HepG2 (cell line): Measurements from ENCODE around the gene CTF1. TPM values are rescaled to one million over a fixed set of nuclear protein-coding genes. Genes with fewer than 3 reads are reported as not detected.

Experiments used
- ATF6 ChIP-seq: sonication (generic); formaldehyde crosslinking; conservative IDR thresholded peaks from 2 replicates; pipeline ENCODE4 v1.4.0; 2020; ENCODE audit warnings: missing genetic modification reagents
- HDAC6 ChIP-seq: fragments of 200-600 bp; sonication (generic); IDR thresholded peaks from 2 replicates; pipeline ENCODE4 v1.7.0; 2017; ENCODE audit warnings: mild to moderate bottlenecking, antibody characterized with exemption, low read length, low read depth
- PHF5A ChIP-seq: IDR thresholded peaks from one replicate; pipeline ENCODE4 v1.6.1; 2018; ENCODE audit warnings: low read depth, missing genetic modification reagents; ENCODE audit not compliant: unreplicated experiment
- PHF8 ChIP-seq: sonication (generic); formaldehyde crosslinking; IDR thresholded peaks from 2 replicates; pipeline ENCODE4 v1.5.0; 2020; ENCODE audit warnings: missing genetic modification reagents
- SRSF4 ChIP-seq: fragments of 200-400 bp; formaldehyde crosslinking; IDR thresholded peaks from one replicate; pipeline ENCODE4 v1.6.1; 2018; ENCODE audit warnings: mild to moderate bottlenecking, low read depth, low read length, moderate library complexity; ENCODE audit not compliant: poor library complexity, severe bottlenecking
- ZBTB10 ChIP-seq: sonication (generic); formaldehyde crosslinking; IDR thresholded peaks from 2 replicates; pipeline ENCODE4 v1.4.0; 2020; ENCODE audit warnings: missing genetic modification reagents, borderline replicate concordance
- ZNF224 ChIP-seq: sonication (generic); formaldehyde crosslinking; IDR thresholded peaks from 2 replicates; pipeline ENCODE4 v1.5.0; 2020; ENCODE audit warnings: mild to moderate bottlenecking, missing genetic modification reagents
- ZNF30 ChIP-seq: sonication (generic); formaldehyde crosslinking; IDR thresholded peaks from 2 replicates; pipeline ENCODE4 v1.5.0; 2020; ENCODE audit warnings: mild to moderate bottlenecking, missing genetic modification reagents
- ZNF570 ChIP-seq: sonication (generic); formaldehyde crosslinking; IDR thresholded peaks from 2 replicates; pipeline ENCODE4 v1.4.0; 2020; ENCODE audit warnings: mild to moderate bottlenecking, missing genetic modification reagents, borderline replicate concordance
- ZNF646 ChIP-seq: sonication (generic); formaldehyde crosslinking; IDR thresholded peaks from 2 replicates; pipeline ENCODE4 v1.9.0; 2021; ENCODE audit warnings: mild to moderate bottlenecking, missing genetic modification reagents
- ZNF7 ChIP-seq: IDR thresholded peaks from 2 replicates; pipeline ENCODE4 v1.6.1; 2016; ENCODE audit warnings: missing biosample characterization, missing genetic modification reagents
- ZNF737 ChIP-seq: sonication (generic); formaldehyde crosslinking; IDR thresholded peaks from 2 replicates; pipeline ENCODE4 v1.5.0; 2020; ENCODE audit warnings: missing genetic modification reagents, mild to moderate bottlenecking, borderline replicate concordance
- ZNF784 ChIP-seq: sonication (generic); formaldehyde crosslinking; IDR thresholded peaks from 2 replicates; pipeline ENCODE4 v1.5.1; 2020; ENCODE audit warnings: missing genetic modification reagents, mild to moderate bottlenecking, borderline replicate concordance
- ZNF841 ChIP-seq: sonication (generic); formaldehyde crosslinking; IDR thresholded peaks from 2 replicates; pipeline ENCODE4 v1.8.1; 2023; ENCODE audit warnings: missing genetic modification reagents, borderline replicate concordance
- polyA plus RNA-seq, 8 experiments: library from polyadenylated mRNA; depleted of rRNA in 3 of 8; stranded (reverse) in 7 of 8; unstranded in 1 of 8; fragments of >200 nt; fragmentation: Illumina TruSeq in 4 of 8; extraction: Trizol in 4 of 8; gene quantifications; 2 replicates each; pipeline versions ENCODE4 v1.2.1 to v1.2.3, GENCODE V29; 2011 to 2016; ENCODE audit warnings: low read depth in 4 of 8, missing spikeins in 1 of 8, mixed read lengths in 1 of 8; ENCODE audit not compliant: insufficient read depth in 1 of 8
- total RNA-seq, 5 experiments: library from RNA; depleted of rRNA; stranded (reverse); fragments of >200 nt; fragmentation: Illumina TruSeq; extraction: Trizol; gene quantifications; 2 replicates each; pipeline ENCODE4 v1.2.3, GENCODE V29; 2016; ENCODE audit warnings: low read depth in 1 of 5

The CTF1 gene
- total and polyA plus RNA-seq, 2 of the 13 experiments (the other 11 are each of a cell fraction or from before 2014, with no cell fraction given): 0.13 to 1.8 TPM

GRCh38 chr16:30896261-30896888, at the start of gene CTF1 (continued):
- TF ChIP-seq ZNF646: no peak
- no peak for TF ChIP-seq ZNF841
- TF ChIP-seq PHF5A (CRISPR knock-in tag): no peak
- TF ChIP-seq ZNF570: no peak
- no peak for TF ChIP-seq ZNF224 (CRISPR knock-in tag)
- TF ChIP-seq SRSF4: no peak
- TF ChIP-seq PHF8 (CRISPR knock-in tag): peak; percentile 68
- no peak for TF ChIP-seq ATF6 (CRISPR knock-in tag)
- peak; percentile 29; the same call in 1 of the 2 replicates for TF ChIP-seq ZBTB10 (CRISPR knock-in tag)
- no peak for TF ChIP-seq HDAC6
- TF ChIP-seq ZNF737: no peak
- TF ChIP-seq ZNF784 (CRISPR knock-in tag): peak; percentile 65; the same call in 1 of the 2 replicates
- TF ChIP-seq ZNF7 (CRISPR knock-in tag): 0 out of 2 replicates have a peak, but pooled peaks have one; percentile 14
- 0 out of 2 replicates have a peak, but pooled peaks have one; percentile 84 for TF ChIP-seq ZNF30 (CRISPR knock-in tag)
